Stimulated activated CD4-positive, alpha-beta T cell treated with anti-CD3 and anti-CD28 coated beads, TNF-alpha, amount 100 ng/mL, for 24 hours (primary cell): Measurements from ENCODE around the gene ATP6V0A4.
"Not testable (repeated sequence)": the region's sequence is repeated elsewhere in the genome, so short reads cannot be mapped to it uniquely, and the experiment has no call there.

Experiments used
- DNase-seq, 3 experiments: peaks; one replicate each; pipeline ENCODE4 v3.0.0-alpha.2; 2020; ENCODE audit warnings: low read depth in 3 of 3

Gene ATP6V0A4

DNA sequence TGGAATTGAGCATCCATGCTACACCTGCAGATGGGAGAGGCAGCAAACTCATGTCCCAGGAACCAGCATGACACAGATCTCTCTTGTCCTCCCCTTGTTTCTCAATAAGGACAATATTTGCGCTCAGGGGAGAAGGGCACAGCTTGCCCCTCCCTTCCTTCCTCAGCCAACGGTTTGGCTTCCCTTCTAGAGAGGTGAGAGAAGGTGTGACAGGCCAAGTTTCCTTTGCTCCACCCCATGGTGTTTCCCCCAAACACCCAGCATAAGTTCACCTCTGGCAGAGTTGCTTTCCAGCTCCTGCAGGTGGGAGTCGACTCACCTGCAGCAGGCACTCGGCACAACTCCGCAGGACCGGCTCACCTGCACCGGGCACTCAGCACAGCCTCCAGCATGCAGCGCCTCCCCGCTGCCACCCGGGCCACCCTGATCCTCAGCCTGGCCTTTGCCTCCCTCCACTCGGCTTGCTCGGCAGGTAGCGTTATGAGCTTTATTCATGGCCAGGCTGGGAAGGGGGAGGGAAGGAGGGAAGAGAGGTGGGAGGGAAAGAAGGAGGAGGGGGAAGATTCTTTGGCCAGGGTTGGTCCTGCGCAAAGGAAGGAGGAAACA, at the start of gene ATP6V0A4, which contains the start of gene TMEM213:
ATP6V0A4 (minus strand) TSS at position 482 of the 606 bp plus-strand sequence. CDS start 26,949 bp downstream, outside the sequence.
TMEM213 (plus strand) TSS at position 280 of the 606 bp plus-strand sequence; CDS start at position 391, 111 bp downstream.
- no peak for DNase-seq

DNA sequence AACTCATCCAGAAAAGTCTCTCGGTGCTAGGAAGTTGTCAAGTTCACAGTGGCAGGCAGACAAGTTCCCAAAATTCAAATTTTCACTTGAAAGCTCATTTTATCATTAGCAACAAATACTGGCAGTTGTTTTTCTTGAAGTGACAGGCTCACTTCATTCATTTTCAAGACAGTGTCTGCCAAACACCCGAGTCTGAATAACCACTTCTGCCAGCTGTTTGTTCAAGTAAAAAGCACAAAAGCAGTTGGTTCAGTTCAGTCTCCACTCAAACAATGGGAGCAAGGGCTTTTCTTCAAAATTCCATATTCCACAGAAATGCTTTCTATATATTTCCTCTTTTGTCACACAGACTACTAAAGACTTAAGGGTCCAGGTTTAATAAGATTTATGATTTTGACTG, 47.7 kb upstream of the ATP6V0A4 start:
- no peak for DNase-seq

DNA sequence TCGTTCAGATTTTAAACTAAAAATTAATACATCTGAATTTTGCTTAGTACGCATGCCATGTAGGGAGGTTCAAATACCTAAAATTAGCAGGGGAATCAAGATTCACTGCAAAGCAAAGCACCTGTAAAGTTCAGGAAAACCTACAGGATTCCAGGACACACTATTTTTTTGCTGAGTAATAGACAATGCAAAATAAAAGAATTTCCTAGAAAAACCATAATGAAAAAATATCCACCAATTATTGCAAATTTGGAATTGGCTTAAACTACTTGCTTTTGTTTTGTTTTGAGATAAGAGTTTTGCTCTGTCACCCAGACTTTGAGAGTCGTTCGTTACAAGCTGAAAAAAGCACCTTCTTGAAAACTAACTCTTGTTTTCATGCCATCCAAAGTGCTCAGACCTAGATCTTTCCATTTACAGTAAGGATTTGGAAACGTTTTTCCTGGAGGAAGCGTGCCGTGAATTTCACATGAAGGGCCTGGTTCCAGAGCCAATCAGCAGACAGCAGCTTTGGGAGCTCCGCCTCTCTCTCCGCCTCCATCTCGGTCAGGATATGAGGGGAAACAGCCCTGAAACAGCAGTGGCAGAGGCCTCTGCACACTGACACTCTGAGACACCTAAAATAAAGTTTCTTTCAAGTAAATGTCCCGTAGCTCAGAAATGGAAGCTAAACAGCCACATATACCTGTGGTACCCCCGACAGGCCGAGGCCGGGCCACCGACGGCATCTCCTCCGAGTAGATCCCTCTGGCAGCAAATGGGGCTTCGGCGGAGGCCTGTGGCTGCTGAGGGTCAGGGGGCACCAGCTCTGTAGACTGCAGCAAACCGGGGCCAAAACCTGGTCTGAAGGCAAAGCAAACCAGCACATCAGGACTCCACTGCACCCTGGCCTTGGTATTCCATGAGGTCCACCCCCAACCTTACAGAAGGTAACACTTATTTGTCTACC, 45.9 kb upstream of the ATP6V0A4 start:
- DNase-seq = no peak

DNA sequence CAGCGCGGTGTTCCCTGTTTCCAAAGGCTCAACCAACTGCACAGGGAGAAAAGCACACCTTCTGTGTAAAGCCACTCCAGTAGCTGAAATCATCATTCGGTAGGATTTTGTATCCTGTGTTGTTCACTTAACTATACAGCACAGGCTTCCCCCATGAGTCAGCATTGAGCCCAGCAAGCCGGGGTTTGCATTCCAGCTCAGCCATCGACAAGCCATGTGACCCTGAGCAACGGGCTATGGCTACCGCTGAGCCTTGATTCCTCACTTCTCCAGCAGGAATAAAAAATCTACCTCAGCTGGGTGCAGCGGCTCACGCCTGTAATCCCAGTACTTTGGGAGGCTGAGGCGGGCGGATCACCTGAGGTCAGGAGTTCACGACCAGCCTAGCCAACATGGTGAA, 44.1 kb upstream of the ATP6V0A4 start:
- no peak for DNase-seq

DNA sequence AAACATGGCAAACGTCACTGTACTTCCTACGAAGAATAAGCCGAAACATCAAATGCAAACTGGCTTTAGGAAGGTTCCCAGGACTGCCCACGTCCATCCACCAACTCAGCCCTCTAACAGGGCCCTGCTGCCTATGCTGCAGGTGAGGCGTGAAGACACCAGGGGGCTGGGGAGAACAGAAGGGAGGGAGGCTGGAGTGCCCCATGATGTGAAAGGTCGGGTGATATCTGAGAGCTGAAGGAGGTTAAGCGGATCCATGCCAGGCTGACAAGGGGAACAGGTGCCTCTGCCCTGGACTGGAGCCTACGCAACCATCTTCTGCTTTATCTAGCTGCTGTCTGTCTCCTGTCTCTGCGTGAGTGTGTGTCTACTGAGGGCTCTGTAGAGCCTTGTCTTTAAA, 40.2 kb upstream of the ATP6V0A4 start:
- DNase-seq = no peak

DNA sequence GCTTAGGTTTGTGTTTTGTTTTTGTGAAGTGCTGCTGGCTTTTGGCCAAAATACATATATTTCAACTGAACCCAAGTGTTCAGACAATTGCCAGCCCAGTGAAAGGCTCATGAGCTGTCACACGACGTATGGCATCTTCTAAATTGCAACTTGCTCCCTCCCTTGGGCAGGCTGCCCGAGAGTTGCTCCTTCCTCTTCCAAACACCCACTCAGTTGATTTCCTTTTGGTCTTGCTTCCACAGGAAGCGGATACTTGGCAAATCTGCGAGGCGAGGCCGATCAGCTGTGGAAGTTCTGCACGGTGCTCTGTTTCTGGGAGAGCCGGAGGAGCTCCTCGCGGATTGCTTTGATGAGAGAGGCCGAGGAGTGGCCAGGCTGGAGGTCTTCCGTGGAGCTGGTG, 39.6 kb upstream of the ATP6V0A4 start:
- no peak for DNase-seq

DNA sequence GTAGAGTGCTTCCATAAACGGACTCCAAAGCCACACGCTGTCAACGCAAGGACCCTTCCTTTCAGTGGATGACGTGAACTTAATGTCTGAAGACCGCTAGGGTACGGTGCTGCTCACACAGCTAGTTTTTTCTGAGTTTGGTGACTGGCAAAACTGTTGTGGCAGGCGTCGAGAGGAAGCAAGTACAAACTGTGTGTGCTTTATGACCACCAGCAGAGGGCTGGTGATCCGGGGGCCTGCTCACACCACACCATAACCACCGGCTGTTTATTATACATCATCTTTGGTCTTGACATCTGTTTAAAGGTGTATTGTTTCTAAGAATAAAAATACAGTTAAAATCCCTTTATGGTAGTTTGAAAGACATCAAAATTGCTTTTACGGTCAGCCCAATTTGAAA, 37.1 kb upstream of the ATP6V0A4 start:
- no peak for DNase-seq

DNA sequence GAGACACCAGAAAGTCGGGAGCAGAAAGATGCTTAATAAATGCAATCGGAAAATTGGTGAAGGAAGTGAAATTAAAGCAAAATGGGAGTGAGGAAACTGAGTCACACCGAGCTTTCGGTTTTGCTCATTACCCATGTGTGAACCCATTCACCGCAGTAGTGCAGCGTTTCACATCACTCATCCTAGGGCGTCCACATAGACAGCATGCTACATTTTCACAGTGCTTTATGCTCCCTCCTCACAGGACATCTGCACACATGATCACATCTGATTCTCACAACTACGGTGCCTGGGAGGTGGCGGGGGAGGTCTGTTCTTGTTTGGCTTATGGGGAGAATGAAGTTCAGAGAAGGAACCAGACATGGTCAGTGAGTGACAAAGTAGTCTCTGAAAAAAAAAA, 36.6 kb upstream of the ATP6V0A4 start:
- DNase-seq = peak in 1 of 3 experiments; percentile 7

DNA sequence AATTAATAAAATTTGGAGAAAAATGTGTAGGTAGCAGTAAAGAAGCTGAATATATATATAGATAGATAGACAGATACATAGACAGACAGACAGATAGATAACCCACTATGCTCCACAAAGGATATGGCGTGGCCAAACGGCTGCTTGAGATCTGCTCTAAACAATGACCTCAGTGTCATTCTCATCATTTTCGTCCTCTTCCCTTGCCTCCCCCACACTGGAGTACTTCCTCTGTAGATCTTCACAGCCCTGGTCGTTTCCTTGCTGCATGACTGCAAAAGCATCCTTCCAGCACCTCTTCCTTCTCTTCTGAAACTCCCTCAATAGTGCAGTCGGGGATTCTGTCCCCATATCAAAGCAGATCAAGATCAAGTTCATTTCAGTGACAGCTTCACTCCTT, 35.6 kb upstream of the ATP6V0A4 start:
- no peak for DNase-seq

DNA sequence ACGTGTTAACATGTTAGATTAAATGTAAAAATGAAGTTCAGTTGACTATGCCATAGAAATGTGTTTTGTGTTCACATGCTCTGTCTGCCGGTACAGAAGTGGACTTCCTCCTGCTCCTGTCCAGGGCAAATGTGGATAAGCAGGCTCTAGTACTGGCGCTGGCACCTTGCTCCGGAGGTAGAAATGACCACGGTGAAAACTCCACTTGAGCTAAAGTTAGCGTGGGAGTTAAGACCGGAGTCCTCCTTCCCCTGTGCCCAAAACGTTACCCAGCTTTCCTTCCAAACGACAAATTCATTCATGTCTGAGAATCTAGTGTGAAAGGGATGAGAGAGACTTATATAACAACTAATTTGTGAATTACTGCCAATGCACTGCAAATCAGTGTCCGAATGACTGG, 35.0 kb upstream of the ATP6V0A4 start:
- no peak for DNase-seq

DNA sequence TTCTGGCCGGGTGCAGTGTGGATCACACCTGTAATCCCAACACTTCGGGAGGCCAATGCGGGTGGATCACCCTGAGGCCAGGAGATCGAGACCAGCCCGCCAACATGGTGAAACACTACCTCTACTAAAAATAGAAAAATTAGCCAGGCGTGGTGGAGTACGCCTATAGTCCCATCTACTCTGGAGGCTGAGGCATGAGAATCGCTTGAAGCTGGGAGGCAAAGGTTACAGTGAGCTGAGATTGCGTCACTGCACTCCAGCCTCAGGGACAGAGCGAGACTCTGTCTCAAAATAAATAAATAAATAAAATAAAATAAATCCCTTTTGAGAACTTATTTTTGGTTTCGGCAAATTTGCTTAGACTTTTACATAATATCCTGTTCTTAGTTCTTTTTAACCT, 31.3 kb upstream of the ATP6V0A4 start:
- no peak for DNase-seq

DNA sequence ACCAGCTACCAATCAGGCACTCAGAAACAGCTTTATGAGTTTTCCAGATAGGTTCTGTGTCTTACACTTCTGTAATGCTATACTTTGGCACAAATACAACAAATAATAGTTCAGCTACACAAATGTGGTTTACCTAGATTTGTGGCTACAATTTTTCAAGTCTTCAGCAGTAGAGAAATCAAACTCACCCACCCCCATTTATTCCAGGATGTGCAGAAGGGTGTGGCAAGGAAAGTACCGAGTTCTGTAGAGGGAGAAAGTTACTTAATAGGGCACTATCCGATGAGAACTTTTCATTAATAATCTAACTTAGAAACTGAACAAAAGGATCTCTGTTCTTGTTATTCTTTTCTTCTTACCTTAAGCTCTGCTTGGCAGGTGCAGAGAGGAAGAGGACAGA, 30.3 kb upstream of the ATP6V0A4 start:
- no peak for DNase-seq

DNA sequence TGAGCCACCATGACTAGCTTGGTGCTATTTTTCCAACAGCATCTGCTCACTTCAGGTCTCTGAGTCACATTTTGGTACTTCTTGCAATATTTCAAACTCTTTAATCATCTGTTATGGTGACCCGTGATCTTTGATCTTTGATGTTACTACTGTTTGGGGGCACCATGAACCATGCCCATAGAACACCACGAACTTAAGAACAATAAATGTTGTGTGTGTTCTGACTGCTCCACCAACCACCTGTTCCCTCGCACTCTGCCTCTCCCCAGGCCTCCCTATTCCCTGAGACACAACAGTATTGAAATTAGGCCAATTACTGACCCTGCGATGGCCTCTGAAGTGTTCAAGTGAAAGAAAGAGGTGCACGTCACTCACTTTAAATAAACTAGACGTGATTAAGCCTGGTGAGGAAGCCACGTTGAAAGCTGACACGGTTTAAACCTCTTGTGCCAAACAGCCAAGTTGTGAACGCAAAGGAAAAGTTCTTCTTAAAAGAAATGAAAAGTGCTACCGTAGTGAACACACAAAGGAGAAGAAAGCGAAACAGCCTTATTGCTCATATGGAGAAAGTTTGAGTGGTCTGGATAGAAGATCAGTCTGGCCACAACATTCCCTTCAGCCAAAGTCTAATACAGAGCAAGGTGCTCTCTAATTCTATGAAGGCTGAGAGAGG, 27.2 kb upstream of the ATP6V0A4 start:
- no peak for DNase-seq

DNA sequence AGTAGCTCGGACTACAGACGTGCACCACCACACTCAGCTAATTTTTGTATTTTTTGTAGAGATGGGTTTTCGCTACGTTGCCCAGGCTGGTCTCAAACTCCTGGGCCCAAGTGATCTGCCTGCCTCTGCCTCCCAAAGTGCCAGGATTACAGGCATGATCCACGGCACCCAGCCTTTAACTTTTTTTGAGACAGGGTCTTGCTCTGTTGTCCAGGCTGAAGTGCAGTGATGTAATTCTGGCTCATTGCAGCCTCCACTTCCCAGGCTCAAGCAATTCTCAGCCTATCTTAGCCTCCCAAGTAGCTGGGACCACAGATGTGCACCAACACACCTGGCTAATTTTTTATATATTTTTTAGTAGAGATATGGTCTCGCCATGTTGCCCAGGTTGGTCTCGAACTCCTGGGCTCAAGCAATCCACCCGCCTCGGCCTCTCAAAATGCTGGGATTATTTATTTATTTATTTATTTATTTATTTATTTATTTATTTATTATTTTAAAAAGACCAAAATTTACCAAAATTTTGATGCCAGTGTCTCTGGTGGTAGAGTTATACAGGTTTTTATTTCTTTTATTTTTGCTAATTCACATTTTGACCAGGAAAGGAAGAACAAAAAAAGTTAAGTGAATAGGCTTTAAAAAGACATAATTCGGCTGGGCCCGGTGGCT, 25.0 kb upstream of the ATP6V0A4 start:
- DNase-seq = no peak

DNA sequence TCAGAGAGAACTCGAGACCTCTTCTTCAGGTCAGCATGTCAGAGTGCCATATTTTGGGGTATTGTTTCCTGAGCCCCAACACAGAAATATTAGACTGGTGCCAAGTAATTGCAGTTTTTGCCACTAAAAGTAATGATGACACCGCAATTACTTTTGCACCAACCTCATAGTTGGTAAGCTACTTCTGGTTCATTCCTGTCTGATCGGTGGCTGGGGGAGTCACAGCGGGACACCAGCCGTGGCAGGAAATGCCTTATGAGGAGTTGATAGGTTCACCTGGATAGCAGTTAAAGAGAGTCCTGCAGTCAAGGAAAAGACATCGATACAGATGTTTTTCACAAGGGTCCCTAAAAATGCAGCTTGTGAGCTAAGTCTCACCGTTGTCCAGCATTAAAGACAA, 23.9 kb upstream of the ATP6V0A4 start:
- DNase-seq = no peak

DNA sequence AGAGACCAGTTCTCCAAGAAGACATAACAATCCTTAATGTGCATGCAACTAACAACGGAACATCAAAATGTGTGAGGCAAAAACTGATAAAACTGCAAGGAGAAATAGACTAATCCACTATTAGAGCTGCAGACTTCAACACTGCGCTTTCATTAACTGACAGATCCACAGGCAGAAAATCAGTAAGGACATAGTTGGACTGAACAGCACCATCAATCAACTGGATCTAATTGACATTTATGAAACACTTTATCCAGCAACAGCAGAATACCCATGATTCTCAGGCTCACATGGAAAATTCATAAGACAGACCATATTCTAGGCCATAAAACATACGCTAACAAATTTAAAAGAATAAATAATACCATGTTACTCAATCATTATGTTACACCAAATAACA, 21.6 kb upstream of the ATP6V0A4 start:
- no peak for DNase-seq

DNA sequence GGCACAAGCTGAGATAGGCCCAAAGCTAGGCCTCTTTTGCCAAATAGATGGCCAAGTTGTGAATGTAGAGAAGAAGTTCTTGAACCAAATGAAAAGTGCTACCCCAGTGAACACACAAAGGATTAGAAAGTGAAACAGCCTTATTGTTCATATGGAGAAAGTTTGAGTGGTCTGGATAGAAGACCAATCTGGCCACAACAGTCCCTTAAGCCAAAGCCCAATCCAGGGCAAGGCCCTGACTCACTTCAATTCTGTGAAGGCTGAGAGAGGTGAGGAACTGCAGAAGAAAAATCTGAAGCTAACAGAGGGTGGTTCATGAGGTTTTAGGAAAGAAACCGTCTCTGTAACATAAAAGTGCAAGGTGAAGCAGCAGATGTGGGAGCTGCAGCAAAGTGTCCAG, 18.7 kb upstream of the ATP6V0A4 start:
- DNase-seq = no peak

DNA sequence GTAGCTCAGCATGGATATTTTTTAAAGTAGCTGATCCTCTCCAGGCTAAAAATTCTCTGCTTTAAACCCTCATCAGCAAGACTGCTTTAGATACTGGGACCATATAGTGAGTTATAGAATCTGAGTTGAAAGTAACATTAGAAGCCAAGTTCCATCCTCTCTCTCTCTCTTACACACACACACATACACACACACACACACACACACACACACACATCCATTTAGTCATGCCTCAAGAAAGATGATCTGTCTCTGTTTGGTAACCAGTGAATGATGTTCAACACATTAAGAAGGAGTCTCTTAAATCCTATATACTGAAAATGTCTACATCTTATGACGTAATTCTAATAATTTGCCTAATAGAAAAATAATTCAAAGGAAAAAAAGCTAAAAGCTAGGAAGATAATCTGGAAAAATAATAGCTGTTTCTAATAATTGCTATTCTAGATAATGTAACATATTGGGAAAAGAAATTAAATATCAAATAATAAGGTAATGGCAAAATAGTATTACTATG, 16.9 kb upstream of the ATP6V0A4 start:
- DNase-seq = no peak

DNA sequence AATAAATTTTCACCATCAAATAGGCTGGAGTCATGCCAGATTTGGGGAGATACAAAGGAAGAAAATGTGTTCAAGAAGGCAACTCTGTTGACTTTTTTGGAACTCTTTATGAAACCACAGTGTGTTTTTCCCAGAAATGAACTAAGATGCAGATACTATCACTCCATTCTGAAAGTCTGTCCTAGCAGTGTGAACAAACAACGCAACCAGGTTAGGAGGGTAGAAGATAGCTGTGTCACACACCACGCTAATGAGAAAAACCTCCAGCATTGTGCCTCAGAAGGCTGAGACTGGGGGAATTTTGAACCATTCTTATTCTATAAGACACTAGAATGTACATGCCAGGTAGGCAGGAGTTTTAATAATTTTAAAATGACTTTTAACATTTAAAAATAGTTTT, 15.9 kb upstream of the ATP6V0A4 start:
- DNase-seq = no peak

DNA sequence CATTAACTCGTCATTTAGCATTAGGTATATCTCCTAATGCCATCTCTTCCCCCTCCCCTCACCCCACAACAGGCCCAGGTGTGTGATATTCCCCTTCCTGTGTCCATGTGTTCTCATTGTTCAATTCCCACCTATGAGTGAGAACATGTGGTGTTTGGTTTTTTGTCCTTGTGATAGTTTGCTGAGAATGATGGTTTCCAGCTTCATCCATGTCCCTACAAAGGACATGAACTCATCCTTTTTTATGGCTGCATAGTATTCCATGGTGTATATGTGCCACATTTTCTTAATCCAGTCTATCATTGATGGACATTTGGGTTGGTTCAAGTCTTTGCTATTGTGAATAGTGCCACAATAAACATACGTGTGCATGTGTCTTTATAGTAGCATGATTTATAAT, 13.3 kb upstream of the ATP6V0A4 start:
- not testable (repeated sequence) for DNase-seq

DNA sequence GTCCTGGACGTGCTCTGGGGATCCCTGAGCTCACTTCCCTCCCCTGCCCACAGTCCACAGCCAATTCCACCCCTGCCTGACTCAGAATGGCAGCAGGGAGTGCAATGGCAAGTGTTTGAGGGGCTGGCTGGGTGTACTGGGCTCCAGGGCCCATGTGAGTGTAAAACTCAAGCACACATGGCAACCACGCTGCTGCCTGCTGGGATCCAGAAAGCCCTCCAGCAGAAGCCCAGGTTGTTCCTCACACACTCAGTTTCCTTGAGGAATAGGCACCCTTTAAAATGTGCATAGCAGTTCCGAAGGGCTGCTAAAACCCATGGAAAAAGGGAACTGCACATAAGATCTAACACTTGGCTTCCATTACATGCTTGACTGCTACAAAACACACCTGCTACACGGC, 11.3 kb upstream of the ATP6V0A4 start:
- no peak for DNase-seq

DNA sequence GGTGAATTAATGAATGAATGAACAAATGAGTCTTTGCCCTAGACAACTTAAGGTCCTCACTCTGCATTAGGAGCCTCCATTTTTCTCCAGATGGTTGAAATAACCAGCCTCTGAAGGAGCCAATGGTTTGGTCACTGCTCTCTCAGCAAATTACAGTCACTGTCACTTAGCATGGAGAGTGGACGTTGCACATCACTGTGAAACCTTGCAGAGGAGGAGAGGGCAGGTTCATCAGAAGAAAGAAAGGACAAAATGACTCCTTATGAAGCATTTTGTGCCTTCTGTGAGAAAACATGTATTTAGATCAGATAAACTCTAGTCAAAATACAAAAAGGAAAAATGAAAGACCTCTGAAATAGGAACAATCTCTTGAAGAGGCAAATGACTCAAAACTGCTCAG, 6.6 kb upstream of the ATP6V0A4 start:
- DNase-seq = no peak
